Caco-2 (cell line): ENCODE results near the gene SNAPC1. TPM values are rescaled to one million over a fixed set of nuclear protein-coding genes. Genes with fewer than 3 reads are reported as not detected.
"Not testable (repeated sequence)": the region's sequence is repeated elsewhere in the genome, so short reads cannot be mapped to it uniquely, and the experiment has no call there.

Experiments
- BruUV-seq: library from RNA; stranded (reverse); fragments of 400-500 nt; replicated peaks from 2 replicates; lab custom pipeline; 2021; lab: Mats Ljungman, UMichigan
- CTCF ChIA-PET: fragments of 300-600 bp; sonication (Branson Sonifier 250); formaldehyde crosslinking; loops from one replicate; lab custom pipeline; 2022; ENCODE audit warnings: antibody characterized with exemption; lab: Charles Lee
- POLR2A ChIA-PET: fragments of 300-600 bp; sonication (Branson Sonifier 250); formaldehyde crosslinking; loops from one replicate; lab custom pipeline; 2022; ENCODE audit warnings: antibody characterized with exemption; lab: Charles Lee
- DNase-seq, 2 experiments: peaks; one replicate each; pipeline versions ENCODE4 v3.0.0 to v3.0.0-alpha.2; 2020 to 2022
- H3K27me3 ChIP-seq: replicated peaks from 2 replicates; pipeline ENCODE4 v1.6.0; 2011; ENCODE audit warnings: low read length; ENCODE audit not compliant: control insufficient read depth, insufficient read depth
- H3K36me3 ChIP-seq: 2 replicates; pipeline ENCODE4 v1.5.1; 2011; ENCODE audit warnings: low read length; ENCODE audit not compliant: control insufficient read depth, insufficient read depth
- H3K4me1 ChIP-seq: fragments of 250-450 bp; sonication (Bioruptor Pico); 2 replicates; pipeline ENCODE4 v1.5.1; 2020; ENCODE audit warnings: mild to moderate bottlenecking
- H3K4me3 ChIP-seq: 2 replicates; pipeline ENCODE4 v1.5.1; 2011; ENCODE audit warnings: low read depth, mild to moderate bottlenecking, control low read depth, low read length
- H3K9me3 ChIP-seq: fragments of 250-450 bp; sonication (Bioruptor Pico); 2 replicates; pipeline ENCODE4 v1.5.1; 2020; ENCODE audit warnings: mild to moderate bottlenecking, moderate library complexity
- H3K27ac Mint-ChIP-seq: one replicate; pipeline ENCODE4 v1.8.0; 2022; ENCODE audit warnings: mixed read lengths; ENCODE audit not compliant: unreplicated experiment
- H3K27me3 Mint-ChIP-seq: one replicate; pipeline ENCODE4 v1.8.0; 2022; ENCODE audit warnings: mixed read lengths; ENCODE audit not compliant: insufficient read depth, unreplicated experiment
- H3K36me3 Mint-ChIP-seq: one replicate; pipeline ENCODE4 v1.8.0; 2022; ENCODE audit warnings: mild to moderate bottlenecking, mixed read lengths; ENCODE audit not compliant: insufficient read depth, unreplicated experiment
- H3K4me1 Mint-ChIP-seq: one replicate; pipeline ENCODE4 v1.8.0; 2022; ENCODE audit warnings: low read depth, mixed read lengths; ENCODE audit not compliant: unreplicated experiment
- H3K4me3 Mint-ChIP-seq: one replicate; pipeline ENCODE4 v1.8.0; 2022; ENCODE audit warnings: mild to moderate bottlenecking, moderate library complexity, mixed read lengths; ENCODE audit not compliant: unreplicated experiment
- H3K9me3 Mint-ChIP-seq: one replicate; pipeline ENCODE4 v1.8.0; 2022; ENCODE audit warnings: mixed read lengths; ENCODE audit not compliant: unreplicated experiment
- CTCF ChIP-seq, 2 experiments: fragments of 200-600 bp in 1 of 2; IDR thresholded peaks; 1 replicate in 1 of 2; 2 replicates in 1 of 2; pipeline versions ENCODE4 v1.5.1 to v1.8.0; 2011 to 2022; ENCODE audit warnings: antibody characterized with exemption in 1 of 2, control low read depth in 1 of 2, inconsistent platforms in 1 of 2, low read depth in 1 of 2, low read length in 1 of 2, mild to moderate bottlenecking in 1 of 2, moderate library complexity in 1 of 2; ENCODE audit not compliant: insufficient read depth in 1 of 2, severe bottlenecking in 1 of 2, unreplicated experiment in 1 of 2
- intact Hi-C: fragments of 100-400 bp; cut with micrococcal nuclease; formaldehyde crosslinking; loops from one replicate; pipeline ENCODE4 v1.10.0; 2022; ENCODE audit not compliant: unreplicated experiment
- total RNA-seq: library from RNA; stranded (reverse); gene quantifications from 2 replicates; pipeline ENCODE4 v1.2.3, GENCODE V29; 2022

Gene SNAPC1
- total RNA-seq, 1 experiment from 2014 or later: 5.1 TPM

GRCh38 chr14:61752626-61753025 lies 9.6 kb upstream of the SNAPC1 start:
- BruUV-seq: no TSS peak
- ChIA-PET POLR2A (no interaction called here), CTCF (interaction anchor here (0.8 to 1.2 kb wide), 2 partner anchors 9 to 193 kb away, joined by 3 read pairs; partner anchors contain the start of gene SNAPC1)
- Mint-ChIP-seq H3K27ac (no peak overlapping the region), H3K27me3 (no peaks in the 10 kb centered on the region), H3K4me1 (peaks cover 15% of the 10 kb centered on the region), H3K36me3 (peaks cover 61% of the 10 kb centered on the region), H3K4me3 (no peak overlapping the region), H3K9me3 (peaks cover 29% of the 10 kb centered on the region)
- no peak for TF ChIP-seq CTCF (IDR thresholded peaks at IDR 0.05; ENCODE audit: insufficient read depth in 1 of 2, low read depth in 1 of 2, low read length in 1 of 2, severe bottlenecking in 1 of 2, unreplicated experiment in 1 of 2)
- peaks cover 41% of the 10 kb centered on the region for H3K4me1 ChIP-seq
- no peaks in the 10 kb centered on the region for H3K36me3 ChIP-seq
- DNase-seq: no peak
- H3K27me3 ChIP-seq: no peaks in the 10 kb centered on the region
- intact Hi-C loops: loop anchor here (5.0 kb wide), 2 partner anchors 55 to 215 kb away; partner anchors contain the start of gene HIF1A
- peaks cover 8% of the 10 kb centered on the region; the same call in 1 of the 2 replicates for H3K9me3 ChIP-seq
- H3K4me3 ChIP-seq: no peak overlapping the region

- peaks cover 41% of the 10 kb centered on the region for H3K4me1 ChIP-seq
- no TSS peak for BruUV-seq
- no peak for DNase-seq
- Mint-ChIP-seq H3K36me3 (peaks cover 61% of the 10 kb centered on the region), H3K4me3 (no peak overlapping the region), H3K4me1 (peaks cover 15% of the 10 kb centered on the region), H3K27me3 (no peaks in the 10 kb centered on the region), H3K9me3 (peaks cover 29% of the 10 kb centered on the region), H3K27ac (peak overlapping the region; percentile 70)
- no peaks in the 10 kb centered on the region for H3K27me3 ChIP-seq
- H3K4me3 ChIP-seq: no peak overlapping the region
- H3K9me3 ChIP-seq: peaks cover 8% of the 10 kb centered on the region; the same call in 1 of the 2 replicates
- intact Hi-C loops: loop anchor here (5.0 kb wide), 2 partner anchors 56 to 216 kb away; partner anchors contain the start of gene HIF1A
- CTCF ChIA-PET: interaction anchor here (1.0 to 1.2 kb wide), 2 partner anchors 8 to 194 kb away, joined by 3 read pairs; partner anchors contain the start of gene SNAPC1
- POLR2A ChIA-PET: no interaction called here
- TF ChIP-seq CTCF (IDR thresholded peaks at IDR 0.05; ENCODE audit: insufficient read depth in 1 of 2, low read depth in 1 of 2, low read length in 1 of 2, severe bottlenecking in 1 of 2, unreplicated experiment in 1 of 2): no peak
- H3K36me3 ChIP-seq: no peaks in the 10 kb centered on the region
Measured at GRCh38 chr14:61753631-61754030, 8.6 kb upstream of the SNAPC1 start.

GRCh38 chr14:61754627-61755381 lies 7.4 kb upstream of the SNAPC1 start:
- ChIA-PET POLR2A (no interaction called here), CTCF (no interaction called here)
- Mint-ChIP-seq H3K9me3 (peaks cover 29% of the 10 kb centered on the region), H3K27ac (peak overlapping the region; percentile 14), H3K36me3 (peaks cover 58% of the 10 kb centered on the region), H3K27me3 (no peaks in the 10 kb centered on the region), H3K4me3 (no peak overlapping the region), H3K4me1 (peaks cover 15% of the 10 kb centered on the region)
- H3K4me1 ChIP-seq: peaks cover 33% of the 10 kb centered on the region
- no peaks in the 10 kb centered on the region for H3K36me3 ChIP-seq
- intact Hi-C loops: loop anchor here (5.0 kb wide), 2 partner anchors 58 to 218 kb away; partner anchors contain the start of gene HIF1A
- H3K27me3 ChIP-seq: no peaks in the 10 kb centered on the region
- DNase-seq: no peak
- TF ChIP-seq CTCF (IDR thresholded peaks at IDR 0.05; ENCODE audit: insufficient read depth in 1 of 2, low read depth in 1 of 2, low read length in 1 of 2, severe bottlenecking in 1 of 2, unreplicated experiment in 1 of 2): no peak
- no TSS peak for BruUV-seq
- no peak overlapping the region for H3K4me3 ChIP-seq
- peaks cover 8% of the 10 kb centered on the region; the same call in 1 of the 2 replicates for H3K9me3 ChIP-seq

GRCh38 chr14:61755382-61755742 lies 6.9 kb upstream of the SNAPC1 start:
- DNase-seq, CTCF ChIA-PET, intact Hi-C loops, H3K36me3 ChIP-seq, H3K27me3 Mint-ChIP-seq, H3K4me3 ChIP-seq, POLR2A ChIA-PET, H3K27me3 ChIP-seq, H3K9me3 ChIP-seq, H3K4me3 Mint-ChIP-seq, BruUV-seq: not testable (repeated sequence)
- Mint-ChIP-seq H3K4me1 (peaks cover 15% of the 10 kb centered on the region), H3K36me3 (peaks cover 52% of the 10 kb centered on the region), H3K9me3 (peaks cover 29% of the 10 kb centered on the region), H3K27ac (peak overlapping the region; percentile 82)
- H3K4me1 ChIP-seq: peaks cover 28% of the 10 kb centered on the region
